Panc1 (cell line): Measurements from ENCODE around the gene MFSD8. TPM values are rescaled to one million over a fixed set of nuclear protein-coding genes. Genes with fewer than 3 reads are reported as not detected.
"Not testable (repeated sequence)": the region's sequence is repeated elsewhere in the genome, so short reads cannot be mapped to it uniquely, and the experiment has no call there.

ENCODE experiments used
- ATAC-seq: fragments of 200-7000 bp; cut with Tn5 transposase; 2 replicates; pipeline ENCODE4 v1.9.1; 2020; ENCODE audit warnings: mild to moderate bottlenecking, moderate library complexity
- BruUV-seq: library from RNA; stranded (reverse); fragments of 400-500 nt; replicated peaks from 2 replicates; lab custom pipeline; 2021; lab: Mats Ljungman, UMichigan
- CTCF ChIA-PET: fragments of 300-600 bp; sonication (Branson Sonifier 250); formaldehyde crosslinking; loops from one replicate; lab custom pipeline; 2022; ENCODE audit warnings: antibody characterized with exemption; lab: Charles Lee
- POLR2A ChIA-PET: fragments of 300-600 bp; sonication (Branson Sonifier 250); formaldehyde crosslinking; loops from one replicate; lab custom pipeline; 2022; ENCODE audit warnings: antibody characterized with exemption; lab: Charles Lee
- DNase-seq: peaks from one replicate; pipeline ENCODE4 v3.0.0-alpha.2; 2010; ENCODE audit warnings: low read depth, low spot score
- H3K27ac ChIP-seq: 2 replicates; pipeline ENCODE4 v1.5.1; 2011; ENCODE audit warnings: mild to moderate bottlenecking, low read length, inconsistent platforms
- H3K27me3 ChIP-seq: fragments of 200-500 bp; sonication (Bioruptor generic); 2 replicates; pipeline ENCODE4 v1.6.0; 2014; ENCODE audit warnings: low read length, inconsistent platforms; ENCODE audit not compliant: control insufficient read depth, insufficient read depth
- H3K36me3 ChIP-seq: fragments of 200-500 bp; sonication (Bioruptor generic); 2 replicates; pipeline ENCODE4 v1.5.1; 2014; ENCODE audit warnings: inconsistent platforms, mild to moderate bottlenecking, low read length, moderate library complexity; ENCODE audit not compliant: control insufficient read depth, insufficient read depth
- H3K4me1 ChIP-seq: 2 replicates; pipeline ENCODE4 v1.5.1; 2011; ENCODE audit warnings: inconsistent platforms, mild to moderate bottlenecking, low read length, moderate library complexity; ENCODE audit not compliant: control insufficient read depth, insufficient read depth
- H3K4me3 ChIP-seq, 2 experiments: 2 replicates each; pipeline ENCODE4 v1.5.1; 2011 to 2012; ENCODE audit warnings: low read depth in 2 of 2, low read length in 2 of 2, mild to moderate bottlenecking in 2 of 2, inconsistent platforms in 1 of 2, moderate library complexity in 1 of 2
- H3K9me3 ChIP-seq: fragments of 200-500 bp; sonication (Bioruptor generic); 2 replicates; pipeline ENCODE4 v1.5.1; 2014; ENCODE audit warnings: low read depth, mild to moderate bottlenecking, inconsistent platforms, low read length, moderate library complexity; ENCODE audit not compliant: control insufficient read depth, insufficient read depth
- POLR2AphosphoS5 ChIP-seq: IDR thresholded peaks from 2 replicates; pipeline ENCODE4 v1.6.1; 2012; ENCODE audit warnings: mild to moderate bottlenecking, low read depth, low read length, moderate library complexity
- SIN3A ChIP-seq: IDR thresholded peaks from 2 replicates; pipeline ENCODE4 v1.6.1; 2012; ENCODE audit warnings: low read depth, mild to moderate bottlenecking, low read length, moderate library complexity, borderline replicate concordance; ENCODE audit not compliant: insufficient read depth
- TCF7L2 ChIP-seq: IDR thresholded peaks from 2 replicates; pipeline ENCODE4 v1.6.1; 2011; ENCODE audit warnings: mild to moderate bottlenecking, low read depth, low read length, inconsistent platforms
- in situ Hi-C: cut with HindIII; loops from 2 replicates; pipeline ENCODE4 v1.10.0; 2016; ENCODE audit warnings: low sequenced_read_pairs, low pct_unique_long_range_greater_than_20kb
- intact Hi-C: fragments of 100-400 bp; cut with micrococcal nuclease; formaldehyde crosslinking; loops from one replicate; pipeline ENCODE4 v1.10.0; 2022; ENCODE audit not compliant: unreplicated experiment
- total RNA-seq: library from RNA; stranded (reverse); gene quantifications from one replicate; pipeline ENCODE4 v1.2.1, GENCODE V29; 2021; ENCODE audit not compliant: unreplicated experiment
- TF ChIP-seq, protein P1 (sequence below), 2 experiments: IDR thresholded peaks; 2 replicates each; pipeline ENCODE4 v1.6.1; 2011 to 2012; ENCODE audit warnings: low read depth in 2 of 2, control low read depth in 1 of 2, low read length in 1 of 2, mild to moderate bottlenecking in 1 of 2, moderate library complexity in 1 of 2; ENCODE audit not compliant: insufficient read depth in 1 of 2
- TF ChIP-seq, protein P2 (sequence below): fragments of 450-650 bp; IDR thresholded peaks from 2 replicates; pipeline ENCODE4 v1.5.1; 2017; ENCODE audit warnings: mild to moderate bottlenecking

The MFSD8 gene
- total RNA-seq, 1 experiment from 2014 or later = 15.1 TPM

DNA sequence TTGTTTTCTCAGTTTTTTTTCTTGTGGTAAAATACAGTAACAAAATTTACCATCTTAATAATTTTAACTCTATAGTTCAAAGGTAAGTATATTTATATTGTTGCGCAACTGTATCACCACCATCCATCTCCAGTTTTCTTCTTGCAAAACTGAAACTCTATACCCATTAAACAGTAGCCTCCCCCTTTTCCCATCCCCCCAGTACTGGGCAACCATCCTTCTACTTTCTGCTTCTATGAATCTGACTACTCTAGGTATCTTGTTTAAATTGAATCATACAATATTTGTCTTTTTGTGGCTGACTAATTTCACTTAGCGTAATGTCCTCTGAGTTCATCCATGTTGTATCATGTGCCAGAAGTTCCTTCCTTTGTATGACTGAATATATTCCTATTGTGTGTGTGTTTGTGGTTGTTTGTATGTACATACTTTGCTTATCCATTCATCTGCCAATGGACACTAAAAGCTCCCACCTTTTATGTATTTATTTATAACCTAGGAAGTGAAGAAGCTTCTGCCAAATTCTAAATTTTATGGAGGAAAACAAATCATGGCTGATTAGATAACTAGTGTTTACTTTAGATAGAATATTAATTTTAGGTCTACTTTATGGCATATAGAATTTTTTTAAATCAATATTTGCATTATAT, 10.3 kb upstream of the MFSD8 start:
- intact Hi-C loops = no loop called here
- ChIA-PET POLR2A (no interaction called here), CTCF (no interaction called here)
- Histone ChIP-seq H3K36me3 (no peaks in the 10 kb centered on the region), H3K27me3 (no peaks in the 10 kb centered on the region), H3K27ac (no peak overlapping the region), H3K4me1 (no peaks in the 10 kb centered on the region), H3K9me3 (no peaks in the 10 kb centered on the region), H3K4me3 (no peak overlapping the region)
- no TSS peak for BruUV-seq
- DNase-seq (no peak), ATAC-seq (no peak)
- in situ Hi-C loops = no loop called here
- TF ChIP-seq SIN3A (no peak), TCF7L2 (no peak), POLR2AphosphoS5 (no peak)
- TF ChIP-seq, protein P1, sequence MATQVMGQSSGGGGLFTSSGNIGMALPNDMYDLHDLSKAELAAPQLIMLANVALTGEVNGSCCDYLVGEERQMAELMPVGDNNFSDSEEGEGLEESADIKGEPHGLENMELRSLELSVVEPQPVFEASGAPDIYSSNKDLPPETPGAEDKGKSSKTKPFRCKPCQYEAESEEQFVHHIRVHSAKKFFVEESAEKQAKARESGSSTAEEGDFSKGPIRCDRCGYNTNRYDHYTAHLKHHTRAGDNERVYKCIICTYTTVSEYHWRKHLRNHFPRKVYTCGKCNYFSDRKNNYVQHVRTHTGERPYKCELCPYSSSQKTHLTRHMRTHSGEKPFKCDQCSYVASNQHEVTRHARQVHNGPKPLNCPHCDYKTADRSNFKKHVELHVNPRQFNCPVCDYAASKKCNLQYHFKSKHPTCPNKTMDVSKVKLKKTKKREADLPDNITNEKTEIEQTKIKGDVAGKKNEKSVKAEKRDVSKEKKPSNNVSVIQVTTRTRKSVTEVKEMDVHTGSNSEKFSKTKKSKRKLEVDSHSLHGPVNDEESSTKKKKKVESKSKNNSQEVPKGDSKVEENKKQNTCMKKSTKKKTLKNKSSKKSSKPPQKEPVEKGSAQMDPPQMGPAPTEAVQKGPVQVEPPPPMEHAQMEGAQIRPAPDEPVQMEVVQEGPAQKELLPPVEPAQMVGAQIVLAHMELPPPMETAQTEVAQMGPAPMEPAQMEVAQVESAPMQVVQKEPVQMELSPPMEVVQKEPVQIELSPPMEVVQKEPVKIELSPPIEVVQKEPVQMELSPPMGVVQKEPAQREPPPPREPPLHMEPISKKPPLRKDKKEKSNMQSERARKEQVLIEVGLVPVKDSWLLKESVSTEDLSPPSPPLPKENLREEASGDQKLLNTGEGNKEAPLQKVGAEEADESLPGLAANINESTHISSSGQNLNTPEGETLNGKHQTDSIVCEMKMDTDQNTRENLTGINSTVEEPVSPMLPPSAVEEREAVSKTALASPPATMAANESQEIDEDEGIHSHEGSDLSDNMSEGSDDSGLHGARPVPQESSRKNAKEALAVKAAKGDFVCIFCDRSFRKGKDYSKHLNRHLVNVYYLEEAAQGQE (IDR thresholded peaks at IDR 0.05; ENCODE audit: insufficient read depth in 1 of 2, low read depth in 2 of 2, low read length in 1 of 2) = no peak
- TF ChIP-seq, protein P2, sequence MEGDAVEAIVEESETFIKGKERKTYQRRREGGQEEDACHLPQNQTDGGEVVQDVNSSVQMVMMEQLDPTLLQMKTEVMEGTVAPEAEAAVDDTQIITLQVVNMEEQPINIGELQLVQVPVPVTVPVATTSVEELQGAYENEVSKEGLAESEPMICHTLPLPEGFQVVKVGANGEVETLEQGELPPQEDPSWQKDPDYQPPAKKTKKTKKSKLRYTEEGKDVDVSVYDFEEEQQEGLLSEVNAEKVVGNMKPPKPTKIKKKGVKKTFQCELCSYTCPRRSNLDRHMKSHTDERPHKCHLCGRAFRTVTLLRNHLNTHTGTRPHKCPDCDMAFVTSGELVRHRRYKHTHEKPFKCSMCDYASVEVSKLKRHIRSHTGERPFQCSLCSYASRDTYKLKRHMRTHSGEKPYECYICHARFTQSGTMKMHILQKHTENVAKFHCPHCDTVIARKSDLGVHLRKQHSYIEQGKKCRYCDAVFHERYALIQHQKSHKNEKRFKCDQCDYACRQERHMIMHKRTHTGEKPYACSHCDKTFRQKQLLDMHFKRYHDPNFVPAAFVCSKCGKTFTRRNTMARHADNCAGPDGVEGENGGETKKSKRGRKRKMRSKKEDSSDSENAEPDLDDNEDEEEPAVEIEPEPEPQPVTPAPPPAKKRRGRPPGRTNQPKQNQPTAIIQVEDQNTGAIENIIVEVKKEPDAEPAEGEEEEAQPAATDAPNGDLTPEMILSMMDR = no peak

DNA sequence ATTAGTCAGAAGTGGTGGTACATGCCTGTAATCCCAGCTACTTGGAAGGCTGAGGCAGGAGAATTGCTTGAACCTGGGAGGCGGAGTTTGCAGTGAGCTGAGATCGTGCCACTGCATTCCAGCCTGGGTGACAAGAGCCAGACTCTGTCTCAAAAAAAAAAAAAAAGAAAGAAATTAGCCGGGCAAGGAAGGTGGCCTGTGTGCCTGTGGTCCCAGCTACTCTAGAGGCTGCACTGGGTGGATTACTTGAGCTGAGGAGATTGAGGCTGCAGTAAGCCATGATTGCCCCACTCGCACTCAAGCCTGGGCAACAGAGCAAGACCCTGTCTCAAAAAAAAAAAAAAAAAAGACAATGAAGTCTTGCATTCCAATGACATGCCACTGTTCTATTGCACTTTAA, 6.0 kb upstream of the MFSD8 start:
- in situ Hi-C loops, H3K27me3 ChIP-seq, ATAC-seq, DNase-seq, intact Hi-C loops, POLR2A ChIA-PET, H3K4me3 ChIP-seq, BruUV-seq, CTCF ChIA-PET, H3K9me3 ChIP-seq, H3K36me3 ChIP-seq, H3K27ac ChIP-seq: not testable (repeated sequence)
- H3K4me1 ChIP-seq = peaks cover 15% of the 10 kb centered on the region

DNA sequence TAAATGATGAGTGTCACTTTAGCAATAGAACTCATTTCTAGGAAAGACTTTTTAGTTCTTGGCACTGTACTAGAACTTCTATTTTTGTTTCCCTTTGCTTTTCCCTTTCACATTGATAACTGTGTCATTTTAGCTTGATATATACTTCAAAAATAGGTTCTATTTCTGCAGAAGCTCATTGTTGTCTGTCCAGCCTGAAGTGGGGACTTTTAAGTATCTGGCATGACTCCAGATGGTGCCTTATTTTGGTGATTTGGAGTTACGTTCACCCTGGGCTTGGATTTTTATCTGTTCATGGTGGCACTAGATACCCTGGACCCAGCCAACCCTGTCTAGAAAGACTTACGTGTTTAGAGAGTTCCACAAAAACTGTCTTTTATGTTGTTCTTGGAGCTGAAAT, 3.6 kb upstream of the MFSD8 start:
- H3K27ac ChIP-seq = peak overlapping the region; percentile 71; the same call in 1 of the 2 replicates
- H3K4me3 ChIP-seq = peak overlapping the region in 1 of 2 experiments; percentile 38; a peak in 2 of 4 replicates
- ATAC-seq (no peak), DNase-seq (no peak)
- ChIA-PET CTCF (no interaction called here), POLR2A (interaction anchor here (0.6 kb wide), 1 partner anchor 27 kb away, joined by 3 read pairs; no protein-coding TSS in a partner anchor)
- BruUV-seq = no TSS peak
- in situ Hi-C loops (no loop called here), intact Hi-C loops (no loop called here)
- H3K9me3 ChIP-seq = no peaks in the 10 kb centered on the region
- H3K4me1 ChIP-seq = peaks cover 15% of the 10 kb centered on the region
- no peaks in the 10 kb centered on the region for H3K27me3 ChIP-seq
- peaks cover 4% of the 10 kb centered on the region; the same call in 1 of the 2 replicates for H3K36me3 ChIP-seq
- TF ChIP-seq, protein P1 (IDR thresholded peaks at IDR 0.05; ENCODE audit: insufficient read depth in 1 of 2, low read depth in 2 of 2, low read length in 1 of 2) = no peak
- TF ChIP-seq TCF7L2 (no peak), SIN3A (no peak), POLR2AphosphoS5 (no peak)
- TF ChIP-seq, protein P2 = no peak
